NCI-H446 treated with DMSO at 0.1 percent for 48 hours (cell line): Measurements from ENCODE around the gene MATN1.

ENCODE experiments used
- DNase-seq: peaks from one replicate; lab custom pipeline; 2025; lab: John Stamatoyannopoulos, UW

MATN1 gene

GRCh38 chr1:30718091-30718635, 5.2 kb downstream of the MATN1 start:
- peak; percentile 93 for DNase-seq

DNA sequence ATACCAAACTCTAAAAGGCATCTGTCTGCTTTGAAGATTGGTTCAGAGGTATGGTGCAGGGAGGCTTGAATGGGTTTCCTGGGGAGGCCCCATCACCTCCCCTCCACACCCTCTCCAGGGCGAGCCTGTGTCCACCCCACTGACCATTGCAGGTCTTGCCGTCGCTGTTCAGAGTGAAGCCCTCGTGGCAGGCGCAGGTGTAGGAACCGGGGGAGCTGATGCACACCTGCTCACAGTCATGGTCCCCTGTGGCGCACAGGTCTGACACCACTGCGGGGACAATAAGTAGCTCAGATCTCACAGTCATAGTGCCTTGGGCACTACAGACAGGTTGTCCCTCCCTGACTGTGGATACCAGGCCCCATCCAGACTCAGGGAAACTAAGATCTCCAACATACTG, 6.7 kb downstream of the MATN1 start:
- no peak for DNase-seq

- DNase-seq, result no peak
Observed at GRCh38 chr1:30715886-30716285, 7.5 kb downstream of the MATN1 start.

DNA sequence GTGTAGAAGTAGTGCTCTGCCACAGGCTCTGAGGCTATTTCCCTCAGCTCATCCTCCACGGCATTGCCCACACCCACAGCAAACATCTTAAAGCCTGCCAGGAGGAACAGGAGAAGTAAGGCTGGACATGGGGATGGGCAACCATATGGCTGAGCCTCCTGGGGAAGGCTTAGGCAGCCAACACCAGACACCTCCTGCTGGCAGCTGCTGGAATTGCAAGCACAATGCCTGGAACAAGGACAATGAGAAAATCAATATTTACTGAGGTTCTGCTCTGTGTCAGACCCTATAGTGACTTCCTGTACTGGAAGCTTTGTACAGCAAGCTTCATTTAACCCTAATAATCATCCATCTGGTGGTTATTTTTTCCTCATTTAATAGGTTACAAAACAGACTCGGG, 8.2 kb downstream of the MATN1 start:
- DNase-seq, result peak; percentile 89

DNA sequence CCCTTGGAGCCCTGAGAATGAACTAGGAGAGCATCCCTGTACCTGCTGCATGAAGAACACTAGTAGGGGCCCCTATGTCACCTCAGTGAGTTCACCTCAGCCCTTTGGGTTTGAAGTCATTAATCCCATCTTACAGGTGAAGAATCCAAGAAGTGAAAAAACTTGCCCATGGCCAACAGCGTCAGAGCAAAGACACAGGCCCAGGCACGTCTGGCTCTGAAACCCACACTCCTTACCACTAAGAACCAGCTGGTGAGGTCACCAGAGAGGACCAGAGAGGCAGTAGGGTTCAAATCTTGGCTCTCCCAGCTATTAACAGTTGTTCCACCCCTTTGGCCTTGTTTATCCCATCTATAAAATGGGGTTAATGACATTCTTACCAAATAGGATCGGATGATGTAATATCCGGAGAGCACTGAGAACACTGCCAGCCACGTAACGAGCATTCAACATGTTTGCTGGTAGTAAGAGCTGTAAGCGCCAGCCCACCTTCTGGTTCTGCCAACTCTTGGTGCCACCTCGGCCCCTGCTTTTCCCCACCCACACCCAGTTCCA, 8.8 kb downstream of the MATN1 start:
- no peak for DNase-seq

DNA sequence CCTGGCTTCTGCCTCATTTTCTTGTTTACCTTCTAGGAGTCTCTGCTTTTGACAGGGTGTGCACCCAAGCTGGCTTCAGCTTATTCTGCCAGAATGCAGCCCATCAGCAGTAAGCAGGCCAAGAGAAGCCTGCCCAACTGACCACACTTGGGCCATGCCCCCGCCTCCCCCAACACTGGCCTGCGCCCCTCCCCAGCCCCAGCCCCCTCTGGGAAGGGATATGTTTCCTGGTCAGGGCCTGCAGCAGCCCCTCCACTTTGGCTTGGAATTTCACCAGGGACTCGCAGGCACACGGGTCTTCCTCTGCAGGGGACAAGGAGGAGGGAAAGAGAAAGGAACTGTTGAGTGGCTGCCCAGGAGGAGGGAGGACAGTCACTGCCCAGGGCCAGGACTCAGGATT, 9.4 kb downstream of the MATN1 start:
- DNase-seq, result no peak

DNA sequence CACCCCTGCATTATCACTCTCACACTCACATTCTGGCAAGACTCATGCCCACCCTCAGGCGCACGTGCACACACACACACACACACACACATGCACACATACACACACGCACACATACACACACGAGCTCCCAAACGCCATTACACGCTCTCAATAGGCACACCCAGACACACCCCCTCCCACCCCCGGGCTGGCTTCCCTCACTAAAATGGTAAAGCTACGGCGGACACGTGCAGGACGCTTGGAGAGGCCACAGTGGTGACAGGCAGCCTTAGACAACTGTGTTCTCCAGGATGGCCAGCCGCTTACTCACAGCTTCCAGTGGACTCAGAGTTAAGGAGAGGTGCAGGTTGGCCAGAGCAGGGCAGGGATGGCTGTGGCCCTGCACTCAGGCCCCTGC, 10.1 kb downstream of the MATN1 start:
- no peak for DNase-seq

- DNase-seq, result no peak
Observed at GRCh38 chr1:30712583-30712982, 10.8 kb downstream of the MATN1 start.

- no peak for DNase-seq
Observed at GRCh38 chr1:30710407-30710806, 13.0 kb downstream of the MATN1 start.

DNA sequence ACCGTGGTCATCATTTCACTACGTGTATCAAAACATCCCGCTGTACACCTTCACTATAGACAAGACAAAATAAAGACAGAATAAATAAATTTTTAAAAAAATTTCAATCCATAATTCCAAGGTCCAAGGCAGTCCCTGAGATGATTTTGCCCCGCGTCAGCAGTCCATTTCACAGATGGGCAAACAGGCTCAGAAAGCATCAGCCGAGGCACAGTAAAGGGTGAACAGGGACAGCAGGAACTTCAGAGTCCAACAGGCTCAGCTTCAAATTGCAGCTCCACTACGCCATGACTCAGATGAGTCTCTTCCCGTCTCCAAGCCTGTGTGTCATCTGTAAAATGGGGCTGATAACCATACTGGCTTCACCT, 15.0 kb downstream of the MATN1 start:
- DNase-seq, result no peak

DNA sequence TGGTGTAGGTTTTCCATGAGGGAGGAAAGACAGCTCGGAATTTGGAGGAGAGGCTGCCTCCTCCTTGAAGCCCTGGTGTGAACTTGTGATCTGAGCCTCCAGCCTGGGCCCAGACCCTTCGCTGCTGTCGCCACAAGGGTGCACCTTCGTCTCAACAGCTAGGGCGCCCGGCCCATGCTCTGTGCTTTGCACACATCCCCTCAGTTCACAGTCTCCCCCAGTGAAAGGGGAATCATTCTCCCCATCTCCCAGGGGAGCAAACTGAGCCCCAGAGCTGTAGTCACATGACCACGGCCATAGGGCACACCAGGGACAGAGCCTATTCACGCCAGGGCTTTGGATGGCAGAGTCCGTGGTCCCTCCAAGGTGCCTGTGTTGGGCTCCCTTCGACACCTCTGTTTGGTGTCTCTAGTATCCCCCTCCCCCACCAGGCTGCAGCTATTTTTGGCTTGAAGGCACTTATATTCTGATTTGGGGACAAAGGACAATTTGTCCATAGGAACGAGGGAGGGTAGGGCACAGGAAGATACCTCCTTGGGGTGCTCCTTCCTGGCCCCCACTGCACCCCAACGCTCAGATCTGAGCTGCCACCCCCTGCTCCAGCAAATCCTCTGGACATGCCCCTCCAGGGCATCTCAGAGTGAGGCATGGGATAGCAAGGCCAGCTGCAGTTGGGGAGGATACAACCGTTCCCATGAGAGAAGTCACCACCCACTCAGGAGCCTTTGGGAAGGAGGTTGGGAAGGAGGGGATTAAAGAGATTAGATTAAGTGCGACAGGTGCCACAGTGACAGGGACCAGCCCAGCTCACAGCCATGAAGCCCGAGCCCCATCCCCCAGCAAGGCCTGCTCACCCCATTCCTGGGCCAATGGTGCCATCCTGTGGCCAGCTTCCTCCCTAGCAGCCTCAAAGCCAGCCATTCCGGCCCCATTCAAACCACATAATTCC, 15.7 kb downstream of the MATN1 start:
- no peak for DNase-seq

- DNase-seq, result no peak
Observed at GRCh38 chr1:30706528-30706927, 16.9 kb downstream of the MATN1 start.

- DNase-seq, result no peak
Observed at GRCh38 chr1:30705698-30706097, 17.7 kb downstream of the MATN1 start.

DNA sequence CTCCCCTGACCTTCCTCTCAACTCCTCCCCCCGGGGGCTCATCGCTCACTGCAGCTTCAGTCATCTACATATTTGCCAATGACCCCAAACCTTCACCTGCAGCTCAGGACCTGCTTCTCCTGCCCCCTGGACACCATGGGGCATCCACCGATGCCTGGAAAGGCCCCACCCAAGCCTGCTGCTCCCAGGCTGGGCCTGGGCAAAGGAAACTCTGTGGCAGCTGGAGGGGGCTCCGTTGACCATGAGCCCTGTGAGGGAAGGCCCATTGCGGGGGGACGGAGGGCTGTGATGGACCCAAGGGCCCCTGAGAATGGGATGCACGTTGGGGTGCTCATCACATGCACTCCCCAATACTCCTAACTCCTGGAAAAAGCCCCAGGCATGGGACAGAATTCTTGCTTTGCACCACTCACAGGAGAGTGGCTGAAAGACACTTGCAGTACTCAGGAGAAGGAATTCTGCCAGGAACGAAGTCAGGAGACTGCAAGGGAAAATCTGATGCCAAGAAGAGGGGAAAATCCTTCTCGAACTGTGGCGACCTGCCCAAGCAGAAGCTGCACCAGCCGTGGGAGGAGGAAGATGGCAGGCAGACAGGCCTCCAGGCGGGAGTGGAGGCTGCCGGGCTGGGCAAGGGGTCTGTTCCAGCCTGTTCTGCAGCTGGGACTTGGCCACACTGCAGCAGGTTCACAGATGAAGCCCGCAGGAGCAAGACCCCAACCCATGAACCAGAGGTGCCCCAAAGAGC, 18.4 kb downstream of the MATN1 start:
- DNase-seq, result no peak

GRCh38 chr1:30704271-30704670, 19.1 kb downstream of the MATN1 start:
- no peak for DNase-seq

DNA sequence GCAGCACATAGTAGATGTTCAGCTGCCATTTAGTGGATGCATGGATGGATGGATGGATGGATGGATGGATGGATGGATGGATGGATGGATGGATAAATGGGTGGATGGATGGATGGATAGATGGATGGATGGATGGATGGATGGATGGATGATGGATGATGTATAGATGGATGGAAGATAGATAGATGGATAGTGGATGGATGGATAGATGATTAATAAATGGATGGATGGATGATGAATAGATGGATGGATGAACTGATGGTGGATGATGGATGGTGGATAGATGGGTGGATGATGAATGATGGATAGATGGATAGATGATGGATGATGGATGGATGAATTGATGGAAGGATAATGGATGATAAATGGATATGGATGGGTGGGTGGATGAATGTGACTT, 20.6 kb downstream of the MATN1 start:
- no peak for DNase-seq

- no peak for DNase-seq
Observed at GRCh38 chr1:30701258-30701633, 22.1 kb downstream of the MATN1 start.

GRCh38 chr1:30700528-30701257, 22.7 kb downstream of the MATN1 start:
- DNase-seq, result no peak

DNA sequence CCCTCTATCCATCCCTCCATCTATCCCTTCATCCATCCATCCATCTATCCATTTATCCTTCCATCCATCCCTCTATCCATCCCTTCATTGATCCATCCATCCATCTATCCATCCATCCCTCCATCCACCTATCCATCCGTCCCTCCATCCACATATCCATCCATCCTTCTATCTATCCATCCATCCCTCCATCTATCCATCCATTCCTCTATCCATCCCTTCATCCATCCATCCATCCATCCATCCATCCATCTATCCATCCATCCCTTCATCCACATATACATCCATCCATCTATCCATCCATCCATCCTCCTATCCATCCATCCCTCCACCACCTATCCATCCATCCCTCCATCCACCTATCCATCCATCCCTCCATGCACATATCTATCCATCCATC, 23.6 kb downstream of the MATN1 start:
- DNase-seq, result no peak

DNA sequence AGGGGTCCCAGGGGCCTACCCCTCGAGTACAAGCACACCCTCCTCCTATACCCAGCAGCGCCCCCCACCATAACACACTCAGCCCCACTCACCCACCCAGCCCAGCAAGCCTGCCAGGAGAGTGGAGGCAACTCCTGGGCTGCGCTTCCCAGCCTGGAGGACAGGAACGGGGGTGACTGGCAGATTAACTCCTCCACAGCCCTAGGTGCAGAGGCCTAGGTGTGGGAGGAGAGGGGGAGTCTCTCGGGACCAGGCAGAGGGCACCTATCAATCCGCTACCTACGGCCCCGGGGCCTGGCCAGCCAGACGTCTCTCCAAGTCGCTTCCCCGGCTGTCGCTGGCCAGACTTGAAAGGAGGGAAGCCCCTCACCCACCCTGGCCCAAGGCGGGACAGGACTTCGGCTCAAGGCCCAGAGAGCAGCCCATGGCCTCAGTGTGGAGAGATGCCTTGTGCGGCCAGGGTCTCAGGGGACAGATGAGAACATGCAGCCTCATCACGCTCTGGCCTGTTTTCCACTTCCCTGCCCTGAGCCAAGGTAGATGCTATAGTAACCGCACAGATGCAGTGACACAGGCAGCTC, 24.9 kb downstream of the MATN1 start:
- DNase-seq, result no peak

- no peak for DNase-seq
Observed at GRCh38 chr1:30697571-30698376, 25.6 kb downstream of the MATN1 start.
